Left ventricle myocardium superior (tissue), 1 donor: Measurements from ENCODE around the gene KCTD1. TPM values are rescaled to one million over a fixed set of nuclear protein-coding genes. Genes with fewer than 3 reads are reported as not detected.
A peak's percentile ranks its signal among the peaks of the same experiment; 100 is the strongest.

Experiments
- ATAC-seq: fragments of 200-7000 bp; cut with Tn5 transposase; one replicate; pipeline ENCODE4 v1.9.1; 2020; ENCODE audit warnings: mild to moderate bottlenecking, moderate library complexity
- DNase-seq: peaks from one replicate; pipeline ENCODE4 v3.0.0-alpha.2; 2020
- intact Hi-C: fragments of 100-400 bp; cut with micrococcal nuclease; formaldehyde crosslinking; loops from one replicate; pipeline ENCODE4 v1.11.0; 2022
- total RNA-seq: library from RNA; stranded (reverse); fragmentation: NEBNext Ultra II Directional; extraction: Animal tissue kit (Norgen Biotek cat#: 25700); gene quantifications from one replicate; pipeline ENCODE4 v1.2.1, GENCODE V29; 2021
- donor health status: DM: no; HTN: yes; CAD: no; lungs with severe emphysema.

The KCTD1 gene
- total RNA-seq, 1 donor from 2014 or later: 17.2 TPM

- ATAC-seq: no peak
- no peak for DNase-seq
- intact Hi-C loops: no loop called here
Measured at GRCh38 chr18:26526966-26527234, 21.5 kb downstream of the KCTD1 start.

GRCh38 chr18:26526128-26526965, 22.0 kb downstream of the KCTD1 start:
- intact Hi-C loops: no loop called here
- no peak for ATAC-seq

GRCh38 chr18:26524504-26525351, 23.6 kb downstream of the KCTD1 start:
- ATAC-seq (no peak), DNase-seq (no peak)
- intact Hi-C loops: no loop called here

More at GRCh38 chr18:26526128-26526965, 22.0 kb downstream of the KCTD1 start:
- DNase-seq: no peak

GRCh38 chr18:26524002-26524401, 24.4 kb downstream of the KCTD1 start:
- intact Hi-C loops: no loop called here
- DNase-seq: no peak
- no peak for ATAC-seq

GRCh38 chr18:26521617-26522016, 26.7 kb downstream of the KCTD1 start:
- ATAC-seq (no peak), DNase-seq (no peak)
- intact Hi-C loops: no loop called here

GRCh38 chr18:26520974-26521373, 27.4 kb downstream of the KCTD1 start:
- DNase-seq (no peak), ATAC-seq (no peak)
- intact Hi-C loops: no loop called here

- ATAC-seq: no peak
- intact Hi-C loops: no loop called here
- no peak for DNase-seq
Measured at GRCh38 chr18:26519114-26519513, 29.2 kb downstream of the KCTD1 start.

GRCh38 chr18:26516964-26517363, 31.4 kb downstream of the KCTD1 start:
- DNase-seq: no peak
- intact Hi-C loops: no loop called here
- ATAC-seq: peak; percentile 41

- ATAC-seq (no peak), DNase-seq (no peak)
- intact Hi-C loops: no loop called here
Measured at GRCh38 chr18:26515643-26516487, 32.5 kb downstream of the KCTD1 start.

GRCh38 chr18:26511339-26512071, 36.8 kb downstream of the KCTD1 start:
- ATAC-seq (peak; percentile 14), DNase-seq (no peak)
- intact Hi-C loops: no loop called here

GRCh38 chr18:26510337-26510736, 38.0 kb downstream of the KCTD1 start:
- ATAC-seq: peak; percentile 84

GRCh38 chr18:26506012-26506411, 42.3 kb downstream of the KCTD1 start:
- no peak for ATAC-seq
- intact Hi-C loops: no loop called here

More at GRCh38 chr18:26510337-26510736, 38.0 kb downstream of the KCTD1 start:
- intact Hi-C loops: no loop called here
- no peak for DNase-seq

GRCh38 chr18:26504831-26505230, 43.5 kb downstream of the KCTD1 start:
- no peak for ATAC-seq

More at GRCh38 chr18:26506012-26506411, 42.3 kb downstream of the KCTD1 start:
- no peak for DNase-seq

GRCh38 chr18:26503382-26503781, 45.0 kb downstream of the KCTD1 start:
- DNase-seq (no peak), ATAC-seq (no peak)
- intact Hi-C loops: no loop called here

More at GRCh38 chr18:26504831-26505230, 43.5 kb downstream of the KCTD1 start:
- no peak for DNase-seq
- intact Hi-C loops: no loop called here

- no peak for DNase-seq
Measured at GRCh38 chr18:26502823-26503222, 45.5 kb downstream of the KCTD1 start.

GRCh38 chr18:26497866-26498265, 50.5 kb downstream of the KCTD1 start:
- ATAC-seq (no peak), DNase-seq (no peak)
- intact Hi-C loops: no loop called here

More at GRCh38 chr18:26502823-26503222, 45.5 kb downstream of the KCTD1 start:
- no peak for ATAC-seq
- intact Hi-C loops: no loop called here

- intact Hi-C loops: no loop called here
- ATAC-seq (no peak), DNase-seq (no peak)
Measured at GRCh38 chr18:26496528-26496927, 51.8 kb downstream of the KCTD1 start.

- intact Hi-C loops: no loop called here
- no peak for ATAC-seq
- no peak for DNase-seq
Measured at GRCh38 chr18:26495287-26495686, 53.1 kb downstream of the KCTD1 start.

GRCh38 chr18:26493021-26493420, 55.3 kb downstream of the KCTD1 start:
- intact Hi-C loops: no loop called here
- no peak for ATAC-seq

More at GRCh38 chr18:26493021-26493420, 55.3 kb downstream of the KCTD1 start:
- no peak for DNase-seq
